GM12878 (cell line): ENCODE data around the gene SHF. TPM values are rescaled to one million over a fixed set of nuclear protein-coding genes. Genes with fewer than 3 reads are reported as not detected.

Experiments used
- CBFB ChIP-seq: IDR thresholded peaks from 2 replicates; pipeline ENCODE4 v1.6.1; 2016; ENCODE audit warnings: antibody characterized with exemption, low read depth
- CBX3 ChIP-seq: fragments of 200-600 bp; sonication (generic); IDR thresholded peaks from 2 replicates; pipeline ENCODE4 v1.6.1; 2016; ENCODE audit warnings: low read depth, borderline replicate concordance
- CREM ChIP-seq: IDR thresholded peaks from 2 replicates; pipeline ENCODE4 v1.6.1; 2014; ENCODE audit warnings: antibody characterized with exemption, low read depth
- KDM1A ChIP-seq: fragments of 200-600 bp; sonication (generic); IDR thresholded peaks from 2 replicates; pipeline ENCODE4 v1.6.1; 2016; ENCODE audit warnings: borderline replicate concordance
- POLR2A ChIP-seq: IDR thresholded peaks from 2 replicates; pipeline ENCODE4 v1.6.1; 2011; ENCODE audit warnings: low read depth, mild to moderate bottlenecking, low read length
- RAD21 ChIP-seq: IDR thresholded peaks from 2 replicates; pipeline ENCODE4 v1.6.1; 2011; ENCODE audit warnings: mild to moderate bottlenecking, low read depth, low read length, moderate library complexity; ENCODE audit not compliant: insufficient read depth
- SIX5 ChIP-seq: IDR thresholded peaks from 2 replicates; pipeline ENCODE4 v1.6.1; 2011; ENCODE audit warnings: mild to moderate bottlenecking, low read depth, low read length, moderate library complexity; ENCODE audit not compliant: severe bottlenecking
- TBL1XR1 ChIP-seq: IDR thresholded peaks from 2 replicates; pipeline ENCODE4 v1.6.1; 2012; ENCODE audit warnings: low read depth, low read length, improper control_type of control experiment
- ZBTB33 ChIP-seq: fragments of 450-650 bp; IDR thresholded peaks from 2 replicates; pipeline ENCODE4 v1.6.1; 2017; ENCODE audit warnings: mild to moderate bottlenecking
- polyA plus RNA-seq, 11 experiments: library from polyadenylated mRNA; depleted of rRNA in 4 of 11; unstranded in 6 of 11; stranded (reverse) in 5 of 11; fragments of >200 nt; fragmentation: Nextera tagmentation in 4 of 11; fragmentation: Illumina TruSeq in 1 of 11; extraction: Ambion mirVana in 4 of 11; extraction: Trizol in 1 of 11; gene quantifications; 1 replicate in 1 of 11; 2 replicates in 10 of 11; pipeline versions ENCODE4 v1.2.1 to v1.2.3, GENCODE V29; 2011 to 2016; ENCODE audit warnings: inconsistent platforms in 2 of 11, missing spikeins in 2 of 11, low read depth in 1 of 11
- total RNA-seq, 4 experiments: library from RNA; depleted of rRNA in 3 of 4; stranded (reverse); fragments of >200 nt in 3 of 4; fragmentation: Illumina TruSeq in 1 of 4; extraction: Trizol in 1 of 4; gene quantifications; 2 replicates each; pipeline versions ENCODE4 v1.2.1 to v1.2.3, GENCODE V29; 2013 to 2021
- TF ChIP-seq, protein P1 (sequence below): IDR thresholded peaks from 2 replicates; pipeline ENCODE4 v1.6.1; 2012; ENCODE audit warnings: mild to moderate bottlenecking, low read depth, low read length

SHF gene
- total and polyA plus RNA-seq, 10 of the 15 experiments (the other 5 are each of a cell fraction or from before 2014, with no cell fraction given) = 0.04 to 5.7 (median 1.0) TPM; not detected in 1

DNA sequence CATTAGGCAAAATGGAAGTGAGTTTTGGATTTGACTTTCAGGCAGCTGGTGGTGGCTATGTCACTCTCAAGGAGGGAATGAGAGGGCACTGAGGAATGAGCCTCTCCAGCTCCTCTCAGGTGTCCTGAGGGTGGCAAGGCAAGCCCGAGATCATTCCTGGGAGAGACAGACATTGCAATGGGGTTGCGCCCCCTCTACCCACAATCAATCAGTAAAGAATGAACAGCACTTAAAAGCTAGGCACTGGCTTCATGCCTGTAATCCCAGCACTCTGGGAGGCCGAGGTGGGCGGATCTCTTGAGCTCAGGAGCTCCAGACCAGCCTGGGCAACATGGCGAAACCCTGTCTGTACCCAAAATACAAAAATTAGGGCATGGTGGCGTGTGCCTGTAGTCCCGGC, 14.1 kb upstream of the SHF start (continued):
- TF ChIP-seq TBL1XR1 (no peak), ZBTB33 (no peak), KDM1A (no peak), CBX3 (no peak), CREM (no peak), RAD21 (no peak), CBFB (no peak), POLR2A (no peak), SIX5 (no peak)
- TF ChIP-seq, protein P1, sequence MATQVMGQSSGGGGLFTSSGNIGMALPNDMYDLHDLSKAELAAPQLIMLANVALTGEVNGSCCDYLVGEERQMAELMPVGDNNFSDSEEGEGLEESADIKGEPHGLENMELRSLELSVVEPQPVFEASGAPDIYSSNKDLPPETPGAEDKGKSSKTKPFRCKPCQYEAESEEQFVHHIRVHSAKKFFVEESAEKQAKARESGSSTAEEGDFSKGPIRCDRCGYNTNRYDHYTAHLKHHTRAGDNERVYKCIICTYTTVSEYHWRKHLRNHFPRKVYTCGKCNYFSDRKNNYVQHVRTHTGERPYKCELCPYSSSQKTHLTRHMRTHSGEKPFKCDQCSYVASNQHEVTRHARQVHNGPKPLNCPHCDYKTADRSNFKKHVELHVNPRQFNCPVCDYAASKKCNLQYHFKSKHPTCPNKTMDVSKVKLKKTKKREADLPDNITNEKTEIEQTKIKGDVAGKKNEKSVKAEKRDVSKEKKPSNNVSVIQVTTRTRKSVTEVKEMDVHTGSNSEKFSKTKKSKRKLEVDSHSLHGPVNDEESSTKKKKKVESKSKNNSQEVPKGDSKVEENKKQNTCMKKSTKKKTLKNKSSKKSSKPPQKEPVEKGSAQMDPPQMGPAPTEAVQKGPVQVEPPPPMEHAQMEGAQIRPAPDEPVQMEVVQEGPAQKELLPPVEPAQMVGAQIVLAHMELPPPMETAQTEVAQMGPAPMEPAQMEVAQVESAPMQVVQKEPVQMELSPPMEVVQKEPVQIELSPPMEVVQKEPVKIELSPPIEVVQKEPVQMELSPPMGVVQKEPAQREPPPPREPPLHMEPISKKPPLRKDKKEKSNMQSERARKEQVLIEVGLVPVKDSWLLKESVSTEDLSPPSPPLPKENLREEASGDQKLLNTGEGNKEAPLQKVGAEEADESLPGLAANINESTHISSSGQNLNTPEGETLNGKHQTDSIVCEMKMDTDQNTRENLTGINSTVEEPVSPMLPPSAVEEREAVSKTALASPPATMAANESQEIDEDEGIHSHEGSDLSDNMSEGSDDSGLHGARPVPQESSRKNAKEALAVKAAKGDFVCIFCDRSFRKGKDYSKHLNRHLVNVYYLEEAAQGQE = no peak
